Panc1 (cell line): ENCODE results near the gene LTO1.

ENCODE experiments used
- CTCF ChIP-seq: fragments of 450-650 bp; IDR thresholded peaks from 2 replicates; pipeline ENCODE4 v1.5.1; 2017; ENCODE audit warnings: mild to moderate bottlenecking
- POLR2AphosphoS5 ChIP-seq: IDR thresholded peaks from 2 replicates; pipeline ENCODE4 v1.6.1; 2012; ENCODE audit warnings: mild to moderate bottlenecking, low read depth, low read length, moderate library complexity

GRCh38 chr11:69644071-69644961 lies 30.8 kb downstream of the LTO1 start:
- TF ChIP-seq CTCF (no peak; the same call in 1 of the 2 replicates), POLR2AphosphoS5 (no peak)
